Muscle of arm (tissue), 12 donors: ENCODE results near the gene TMOD4. TPM values are rescaled to one million over a fixed set of nuclear protein-coding genes. Genes with fewer than 3 reads are reported as not detected.

Source experiments
- DNase-seq: peaks from one replicate; pipeline ENCODE4 v3.0.0-alpha.2; 2013
- polyA plus RNA-seq, 12 donors: library from polyadenylated mRNA; unstranded; fragments of 120-200 nt; gene quantifications; one replicate each; pipeline ENCODE4 v1.2.1, GENCODE V29; 2013; ENCODE audit not compliant: insufficient read length in 12 of 12

The TMOD4 gene
- polyA plus RNA-seq, 12 donors, result 9.8 to 62.2 (median 37.7) TPM; not detected in 2

DNA sequence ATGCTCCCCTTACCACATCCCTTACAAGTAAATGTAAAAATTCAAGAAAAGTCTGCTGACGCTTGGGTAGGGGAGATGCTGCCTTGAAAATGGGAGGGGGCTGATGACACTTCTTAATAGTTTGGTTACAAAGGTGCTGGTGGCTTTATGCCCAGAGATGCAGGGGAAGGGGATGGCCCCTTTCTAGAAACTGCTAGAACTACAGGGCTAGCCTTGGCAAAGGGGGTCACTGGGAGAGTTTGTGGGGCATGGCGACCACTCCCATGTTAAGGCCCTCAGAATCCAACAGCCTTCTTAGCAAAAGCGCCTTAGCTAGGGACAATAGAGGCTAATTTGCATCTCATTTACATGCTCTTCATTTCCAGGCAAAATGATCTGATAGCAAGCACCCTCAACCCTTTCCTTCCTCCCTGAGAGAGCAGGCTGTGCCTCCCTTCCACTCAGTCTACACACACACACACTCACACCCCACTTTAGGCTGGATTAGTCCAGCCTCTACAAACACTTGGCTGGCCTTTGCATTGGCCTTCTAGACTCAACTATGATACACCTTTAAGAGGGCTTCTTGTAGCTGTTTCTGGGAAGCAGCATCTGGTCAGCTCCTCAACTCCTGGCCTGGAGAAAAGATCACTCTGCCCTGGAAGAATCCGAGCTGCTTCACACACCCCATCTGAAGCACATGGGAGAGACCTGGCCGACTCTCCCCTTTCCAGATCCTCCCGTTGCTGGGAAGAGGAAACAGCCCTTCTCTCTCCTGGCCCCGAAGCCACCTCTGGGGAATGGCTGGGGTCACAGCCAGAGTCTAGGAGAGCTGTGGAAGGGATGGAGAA is 31.1 kb downstream of the TMOD4 start:
- DNase-seq, result peak; percentile 64

GRCh38 chr1:151143986-151144385 is 31.8 kb downstream of the TMOD4 start:
- no peak for DNase-seq

DNA sequence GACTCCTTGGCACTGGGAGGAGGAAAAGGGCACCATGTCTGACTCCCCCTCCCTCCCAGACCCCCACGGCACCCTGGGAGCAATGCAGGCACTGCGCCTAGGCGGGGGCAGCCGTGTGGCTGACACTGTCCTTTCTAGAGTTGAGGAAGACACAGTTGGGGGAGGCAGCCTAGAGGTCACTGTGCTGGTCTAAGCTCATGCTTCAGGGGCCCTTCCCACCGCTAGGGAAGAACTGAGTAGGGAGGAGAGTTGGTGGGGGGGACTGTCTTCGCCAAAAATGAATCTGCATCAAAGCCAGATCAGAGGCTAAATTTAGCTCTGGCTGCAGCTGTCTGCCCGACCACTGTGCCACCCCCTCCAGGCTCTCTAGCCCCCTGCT is 32.7 kb downstream of the TMOD4 start:
- DNase-seq, result no peak

GRCh38 chr1:151142411-151143056 is 33.2 kb downstream of the TMOD4 start:
- no peak for DNase-seq

DNA sequence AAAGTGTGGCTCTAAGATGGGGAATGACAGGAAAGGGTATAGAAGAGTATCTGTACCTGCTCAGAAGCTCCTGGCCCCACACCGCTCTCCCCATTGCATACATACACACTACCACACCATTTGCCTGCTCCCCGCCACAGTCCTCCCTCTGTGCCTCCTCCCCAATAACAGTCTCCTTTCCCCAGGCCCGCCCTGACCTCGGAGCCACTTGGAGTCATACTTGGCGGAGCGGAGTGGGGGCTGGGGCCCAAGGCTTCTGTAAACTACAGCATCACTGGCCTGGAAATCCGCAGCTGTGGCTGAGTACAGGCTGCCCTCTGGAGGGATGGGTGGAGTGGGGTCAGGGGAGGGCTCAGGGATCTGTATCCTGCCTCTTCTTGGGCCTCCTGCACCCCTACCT is 38.0 kb downstream of the TMOD4 start:
- DNase-seq, result no peak

DNA sequence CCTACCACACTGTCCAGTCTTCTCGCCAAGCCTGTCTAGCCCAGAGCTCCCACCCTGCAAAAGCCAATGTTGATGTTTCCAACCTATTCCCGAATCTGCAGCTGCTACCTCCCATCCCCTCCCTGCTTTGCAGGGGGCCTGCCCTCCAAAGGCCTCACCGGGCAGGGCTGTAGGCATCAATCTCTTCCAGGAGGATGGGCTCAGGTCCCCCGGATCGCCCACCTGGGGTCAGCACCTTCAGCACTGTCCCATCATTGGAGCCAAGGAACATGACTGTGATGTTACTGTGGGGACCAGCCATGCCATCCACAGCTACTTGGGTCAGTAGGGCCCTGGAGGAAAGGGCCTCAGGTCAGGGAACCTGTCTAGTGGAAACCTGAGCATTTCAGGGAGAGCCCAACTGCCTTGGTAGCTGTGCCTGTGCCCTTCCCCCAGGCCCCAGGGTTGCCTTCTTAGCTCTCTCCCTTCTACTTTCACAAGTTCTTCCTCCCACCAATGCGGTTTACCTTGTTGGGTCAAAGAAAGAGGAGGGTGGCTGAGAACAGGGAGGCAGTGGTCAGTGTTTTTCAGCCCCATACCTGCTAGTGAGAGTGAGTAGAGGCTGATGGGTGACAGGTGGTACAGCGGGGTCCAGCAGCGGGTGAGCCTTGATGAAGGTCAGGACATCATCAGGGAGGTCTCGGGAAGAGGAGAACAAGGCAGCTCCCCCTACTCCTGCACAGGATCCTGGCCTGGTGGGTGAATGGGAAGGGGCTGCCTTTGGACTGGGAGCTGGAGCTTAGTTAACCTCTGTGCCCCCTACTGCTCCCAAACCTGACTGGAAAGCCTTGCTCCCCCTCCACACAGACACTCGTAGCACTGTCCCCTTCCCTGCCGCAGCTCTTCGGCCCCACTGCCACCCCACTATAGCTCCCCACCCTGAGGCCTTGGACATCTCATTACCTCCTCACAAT is 40.1 kb downstream of the TMOD4 start:
- no peak for DNase-seq

DNA sequence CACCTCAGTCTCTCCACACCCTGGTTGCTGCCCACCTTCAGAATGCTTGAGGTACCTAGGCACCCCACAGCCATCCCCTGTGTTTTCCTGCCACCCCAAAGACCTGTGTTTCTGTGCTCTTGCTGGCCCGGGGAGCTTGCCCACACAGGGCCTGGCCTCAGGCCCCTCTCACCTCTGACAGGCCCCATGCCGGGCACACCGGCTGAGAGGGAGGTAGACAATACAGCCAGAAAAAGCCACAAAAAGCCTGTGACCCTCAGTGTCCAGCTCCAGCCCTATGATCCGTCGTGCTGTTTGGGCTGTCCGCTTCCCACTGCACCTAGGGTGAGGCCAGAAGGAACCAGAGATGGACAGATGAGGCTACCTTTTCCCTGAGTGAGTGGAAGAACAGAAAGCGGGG is 40.8 kb downstream of the TMOD4 start:
- no peak for DNase-seq

DNA sequence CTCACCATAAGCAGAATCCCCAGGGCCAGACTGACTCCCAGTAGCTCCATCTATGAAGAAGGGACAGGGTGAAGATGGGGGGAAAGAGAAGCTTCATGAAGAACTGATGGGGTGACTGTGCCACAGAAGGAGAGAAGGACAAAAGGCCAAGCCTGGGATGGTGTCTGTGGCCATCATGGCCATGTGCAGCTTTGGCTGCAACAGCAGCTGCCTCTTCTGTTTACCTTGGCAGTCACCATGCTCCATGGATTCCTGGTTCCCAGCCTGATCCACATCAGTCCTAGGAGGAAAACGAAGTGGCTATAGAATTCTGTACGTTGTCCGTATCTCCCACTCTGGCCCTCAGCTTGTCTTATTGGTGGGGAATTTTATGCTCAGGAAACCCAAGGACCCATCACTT is 41.4 kb downstream of the TMOD4 start:
- DNase-seq, result no peak

DNA sequence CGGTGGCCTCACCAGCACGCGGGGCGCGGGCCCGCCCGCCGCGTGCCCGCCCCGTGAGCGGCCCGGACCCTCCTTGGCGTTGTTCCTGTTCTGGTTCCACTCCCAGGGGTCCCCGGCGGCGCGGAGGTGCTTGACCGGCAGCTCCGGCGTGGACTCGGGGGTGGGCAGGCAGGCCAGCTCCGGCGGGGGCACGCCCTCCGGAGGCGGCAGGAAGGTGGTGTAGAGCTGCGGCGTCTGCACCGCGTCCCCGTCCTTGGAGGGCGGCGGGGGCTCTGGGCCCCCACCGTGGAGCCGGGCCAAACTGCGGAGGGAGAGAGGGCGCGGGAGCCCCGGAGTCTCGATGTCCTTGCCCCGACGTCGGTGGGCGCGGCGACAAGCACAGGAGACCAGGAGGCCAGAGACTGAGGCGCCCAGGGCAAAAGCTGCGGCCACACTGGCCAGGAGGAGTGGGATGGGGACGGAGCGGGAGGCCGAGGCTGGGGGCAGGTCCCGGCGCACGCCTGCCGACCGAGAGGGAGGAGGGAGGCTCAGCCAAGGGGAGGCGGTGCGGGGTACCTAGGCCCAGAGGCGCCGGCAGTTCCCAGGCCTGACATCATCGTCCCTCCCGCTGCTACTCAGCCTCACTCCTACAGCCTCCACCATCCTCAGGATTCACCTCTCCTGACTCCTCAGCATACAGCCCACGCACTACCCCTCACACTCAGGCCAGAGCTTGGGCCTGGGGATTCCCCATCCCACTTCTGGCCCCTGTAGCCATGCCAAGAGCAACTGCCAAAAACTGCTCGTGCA is 42.6 kb downstream of the TMOD4 start:
- no peak for DNase-seq

- no peak for DNase-seq
Observed at GRCh38 chr1:151132335-151133017, 43.3 kb downstream of the TMOD4 start.

- peak; percentile 36 for DNase-seq
Observed at GRCh38 chr1:151131701-151132334, 44.0 kb downstream of the TMOD4 start.

DNA sequence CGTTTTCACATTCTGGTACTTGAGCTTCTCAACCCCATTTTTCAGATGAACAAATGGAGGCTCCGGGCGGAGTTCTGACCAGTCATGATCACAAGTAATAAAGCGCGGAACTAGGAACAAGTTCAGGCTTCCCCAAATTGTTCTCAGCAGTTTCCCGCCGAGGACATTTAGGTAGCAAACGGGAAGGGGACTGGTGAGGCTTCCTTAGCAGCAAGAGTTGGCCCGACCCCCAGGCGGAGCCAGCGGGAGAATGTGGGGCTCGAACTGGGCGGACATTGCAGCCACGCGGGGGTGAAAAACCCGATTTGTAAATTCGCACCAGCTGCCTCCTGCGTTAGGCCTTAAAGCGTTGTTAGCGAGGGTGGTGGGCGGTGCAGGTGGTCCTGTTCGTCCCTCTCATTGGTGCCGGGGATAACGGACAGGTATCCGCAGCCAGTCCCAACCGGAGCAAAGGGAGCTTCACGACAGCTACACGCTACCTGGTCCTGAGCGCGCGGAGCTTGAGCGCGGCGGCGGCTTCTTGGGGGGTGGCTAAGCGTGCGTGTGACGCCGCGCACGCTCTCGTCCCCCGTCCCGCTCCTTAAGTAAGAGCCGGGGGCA is 44.7 kb downstream of the TMOD4 start:
- peak; percentile 88 for DNase-seq

- DNase-seq, result no peak
Observed at GRCh38 chr1:151128800-151129199, 47.0 kb downstream of the TMOD4 start.

DNA sequence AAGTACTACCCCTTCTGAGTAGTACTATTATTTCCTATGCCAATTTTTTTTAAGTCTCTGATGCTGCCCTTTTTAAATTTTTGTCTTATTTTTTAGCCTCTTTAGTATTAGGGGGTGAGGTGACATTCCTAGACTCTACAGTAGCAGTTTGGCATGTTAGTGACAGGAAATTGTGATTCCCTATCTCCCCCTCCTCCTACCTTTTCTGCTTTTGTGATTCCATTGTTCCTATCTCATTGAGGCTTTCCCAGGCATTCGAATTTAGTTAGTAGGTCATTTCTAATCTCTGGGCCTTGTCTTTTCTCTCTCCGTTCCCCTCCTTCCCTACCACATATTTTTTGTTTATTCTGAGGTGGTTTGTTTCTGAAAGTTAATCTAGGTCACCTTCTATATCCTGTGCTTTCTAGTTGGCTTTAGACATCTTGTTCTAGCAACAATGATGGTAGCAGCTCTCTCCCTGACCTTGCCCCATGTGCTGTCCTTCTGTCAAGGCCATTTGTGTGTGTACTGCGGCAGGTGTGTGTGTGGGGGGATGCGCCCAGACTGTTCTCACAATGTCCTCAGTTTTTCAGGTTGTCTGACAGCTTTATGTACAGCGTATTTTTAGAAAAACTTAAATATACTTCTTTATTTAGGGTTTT is 50.9 kb downstream of the TMOD4 start:
- DNase-seq, result no peak

Other genes starting within 250 kb of the TMOD4 start
- 10 to 100 TPM in 11 of 12 donors, not detected in 1; 29.8 to 72.2 (median 39.1) TPM for gene SETDB1, start 249.6 kb downstream of the TMOD4 start, polyA plus RNA-seq
- 100 to 1,000 TPM in 2 of 12 donors, 10 to 100 TPM in 9, not detected in 1; 69.5 to 112 (median 78.8) TPM for gene CERS2, start 201.1 kb downstream of the TMOD4 start, polyA plus RNA-seq
- gene ANXA9, start 193.7 kb downstream of the TMOD4 start, polyA plus RNA-seq, result 1 to 10 TPM in 10 of 12 donors, not detected in 2; 1.7 to 5.3 (median 3.2) TPM
- gene MINDY1, start 169.1 kb downstream of the TMOD4 start, polyA plus RNA-seq, result 10 to 100 TPM in 11 of 12 donors, not detected in 1; 15.5 to 35.9 (median 20.9) TPM
- 10 to 100 TPM in 11 of 12 donors, not detected in 1; 22.1 to 31.7 (median 27.7) TPM for gene PRUNE1, start 167.5 kb downstream of the TMOD4 start, polyA plus RNA-seq
- 10 to 100 TPM in 1 of 12 donors, 1 to 10 TPM in 4, under 1 TPM in 5, not detected in 2; 0.33 to 23.1 (median 0.91) TPM for gene BNIPL, start 139.4 kb downstream of the TMOD4 start, polyA plus RNA-seq
- gene C1orf56, start 128.2 kb downstream of the TMOD4 start, polyA plus RNA-seq, result 10 to 100 TPM in 1 of 12 donors, 1 to 10 TPM in 10, not detected in 1; 5.1 to 11.8 (median 6.2) TPM
- gene CDC42SE1, start 116.4 kb downstream of the TMOD4 start, polyA plus RNA-seq, result 100 to 1,000 TPM in 1 of 12 donors, 10 to 100 TPM in 11; 41.7 to 188 (median 61.7) TPM
- gene MLLT11, start 115.6 kb downstream of the TMOD4 start, polyA plus RNA-seq, result 10 to 100 TPM in 10 of 12 donors, 1 to 10 TPM in 1, not detected in 1; 8.1 to 23.4 (median 16.6) TPM
- gene GABPB2, start 105.2 kb downstream of the TMOD4 start, polyA plus RNA-seq, result 10 to 100 TPM in 1 of 12 donors, 1 to 10 TPM in 10, not detected in 1; 4.5 to 20.0 (median 6.2) TPM
- 100 to 1,000 TPM in 3 of 12 donors, 10 to 100 TPM in 8, not detected in 1; 46.0 to 132 (median 78.0) TPM for gene SEMA6C, start 29.4 kb downstream of the TMOD4 start, polyA plus RNA-seq
- 1 to 10 TPM in 10 of 12 donors, not detected in 2; 1.1 to 4.5 (median 1.8) TPM for gene TNFAIP8L2, start 19.3 kb downstream of the TMOD4 start, polyA plus RNA-seq
- gene LYSMD1, start 10.1 kb downstream of the TMOD4 start, polyA plus RNA-seq, result 10 to 100 TPM in 10 of 12 donors, not detected in 2; 10.5 to 13.8 (median 12.0) TPM
- 10 to 100 TPM in 11 of 12 donors, not detected in 1; 23.1 to 54.8 (median 39.1) TPM for gene SCNM1, start 9.8 kb downstream of the TMOD4 start, polyA plus RNA-seq
- gene VPS72, start 14.2 kb upstream of the TMOD4 start, polyA plus RNA-seq, result 10 to 100 TPM in 11 of 12 donors, not detected in 1; 24.7 to 53.6 (median 45.3) TPM
- 10 to 100 TPM in 11 of 12 donors, not detected in 1; 31.0 to 72.1 (median 45.1) TPM for gene PIP5K1A, start 22.6 kb upstream of the TMOD4 start, polyA plus RNA-seq
- 100 to 1,000 TPM in 10 of 12 donors, 10 to 100 TPM in 1, not detected in 1; 69.6 to 122 (median 110) TPM for gene PSMD4, start 78.8 kb upstream of the TMOD4 start, polyA plus RNA-seq
- 10 to 100 TPM in 10 of 12 donors, 1 to 10 TPM in 1, not detected in 1; 9.9 to 27.0 (median 12.3) TPM for gene ZNF687, start 106.3 kb upstream of the TMOD4 start, polyA plus RNA-seq
- gene PI4KB, start 151.4 kb upstream of the TMOD4 start, polyA plus RNA-seq, result 10 to 100 TPM in 11 of 12 donors, not detected in 1; 40.5 to 65.1 (median 50.5) TPM
- gene RFX5, start 171.3 kb upstream of the TMOD4 start, polyA plus RNA-seq, result 10 to 100 TPM in 11 of 12 donors, not detected in 1; 19.0 to 33.3 (median 23.9) TPM
- 10 to 100 TPM in 11 of 12 donors, not detected in 1; 22.5 to 42.9 (median 28.8) TPM for gene SELENBP1, start 196.7 kb upstream of the TMOD4 start, polyA plus RNA-seq
- gene PSMB4, start 223.6 kb upstream of the TMOD4 start, polyA plus RNA-seq, result 100 to 1,000 TPM in 10 of 12 donors, 10 to 100 TPM in 1, not detected in 1; 94.7 to 173 (median 159) TPM